ENCODE results near the gene TRAPPC2L. TPM values are rescaled to one million over a fixed set of nuclear protein-coding genes. Genes with fewer than 3 reads are reported as not detected.

TRAPPC2L gene
- total RNA-seq, 1 donor from 2014 or later, result 63.3 TPM

- intact Hi-C loops (cut with micrococcal nuclease), result no loop called here
Measured at GRCh38 chr16:88874938-88875599, 18.1 kb downstream of the TRAPPC2L start.

- intact Hi-C loops (cut with micrococcal nuclease), result no loop called here
Measured at GRCh38 chr16:88875703-88876234, 18.8 kb downstream of the TRAPPC2L start.

GRCh38 chr16:88876942-88877526 is 20.1 kb downstream of the TRAPPC2L start:
- intact Hi-C loops (cut with micrococcal nuclease), result no loop called here

- intact Hi-C loops (cut with micrococcal nuclease), result no loop called here
Measured at GRCh38 chr16:88877564-88878289, 20.8 kb downstream of the TRAPPC2L start.

GRCh38 chr16:88878356-88878755 is 21.4 kb downstream of the TRAPPC2L start:
- intact Hi-C loops (cut with micrococcal nuclease), result no loop called here

GRCh38 chr16:88878967-88879787 is 22.2 kb downstream of the TRAPPC2L start:
- intact Hi-C loops (cut with micrococcal nuclease), result no loop called here

GRCh38 chr16:88879788-88880055 is 22.8 kb downstream of the TRAPPC2L start:
- intact Hi-C loops (cut with micrococcal nuclease), result no loop called here

- intact Hi-C loops (cut with micrococcal nuclease), result no loop called here
Measured at GRCh38 chr16:88880226-88881006, 23.5 kb downstream of the TRAPPC2L start.

- intact Hi-C loops (cut with micrococcal nuclease), result no loop called here
Measured at GRCh38 chr16:88881007-88881615, 24.2 kb downstream of the TRAPPC2L start.

- intact Hi-C loops (cut with micrococcal nuclease), result no loop called here
Measured at GRCh38 chr16:88881675-88882357, 24.9 kb downstream of the TRAPPC2L start.

GRCh38 chr16:88882358-88883030 is 25.6 kb downstream of the TRAPPC2L start:
- intact Hi-C loops (cut with micrococcal nuclease), result no loop called here

- intact Hi-C loops (cut with micrococcal nuclease), result no loop called here
Measured at GRCh38 chr16:88883117-88883895, 26.4 kb downstream of the TRAPPC2L start.

GRCh38 chr16:88883946-88884345 is 27.0 kb downstream of the TRAPPC2L start:
- intact Hi-C loops (cut with micrococcal nuclease), result no loop called here

GRCh38 chr16:88884569-88885271 is 27.8 kb downstream of the TRAPPC2L start:
- intact Hi-C loops (cut with micrococcal nuclease), result no loop called here

- intact Hi-C loops (cut with micrococcal nuclease), result no loop called here
Measured at GRCh38 chr16:88885693-88886280, 28.9 kb downstream of the TRAPPC2L start.

- intact Hi-C loops (cut with micrococcal nuclease), result no loop called here
Measured at GRCh38 chr16:88886420-88886844, 29.5 kb downstream of the TRAPPC2L start.

- intact Hi-C loops (cut with micrococcal nuclease), result no loop called here
Measured at GRCh38 chr16:88886845-88887521, 30.1 kb downstream of the TRAPPC2L start.

Data from T-helper 1 cell treated with Interleukin-12 subunit alpha and Interleukin-12 subunit beta and Interleukin-4 antibody, amounts not matched to agents 30 ng/mL and 1 ng/mL, for 36 hours (primary cell).